Suprapubic skin (tissue), 3 donors: ENCODE results near the gene ZNF117.
"Not testable (repeated sequence)": the region's sequence is repeated elsewhere in the genome, so short reads cannot be mapped to it uniquely, and the experiment has no call there.

Experiments used
- CTCF ChIP-seq, 2 donors: fragments of 200-600 bp in 1 of 2; fragments of 450-650 bp in 1 of 2; sonication (generic) in 1 of 2; IDR thresholded peaks; one replicate each; pipeline ENCODE4 v1.5.1; 2016 to 2019; ENCODE audit warnings: antibody characterized with exemption in 2 of 2, mild to moderate bottlenecking in 1 of 2, moderate library complexity in 1 of 2
- POLR2A ChIP-seq, 2 donors: fragments of 450-650 bp; IDR thresholded peaks; one replicate each; pipeline ENCODE4 v1.6.1; 2017; ENCODE audit warnings: antibody characterized with exemption in 2 of 2, mild to moderate bottlenecking in 2 of 2, moderate library complexity in 2 of 2

- TF ChIP-seq CTCF, POLR2A (IDR thresholded peaks at IDR 0.05): not testable (repeated sequence)
Measured at GRCh38 chr7:65009881-65010280, 19.0 kb upstream of the ZNF117 start.
